Activated T-cell treated with anti-CD3 and anti-CD28 coated beads, Interleukin-2, amount 50 U/mL, for 4 hours (primary cell): Measurements from ENCODE around the gene GRIN2D. TPM values are rescaled to one million over a fixed set of nuclear protein-coding genes. Genes with fewer than 3 reads are reported as not detected.

ENCODE experiments used
- ATAC-seq, 2 donors: fragments of 200-7000 bp; cut with Tn5 transposase; one replicate each; pipeline ENCODE4 v1.10.0; 2021
- DNase-seq: peaks from one replicate; pipeline ENCODE4 v3.0.0-alpha.2; 2020
- H3K27me3 Mint-ChIP-seq: one replicate; pipeline ENCODE4 v1.8.0; 2021; ENCODE audit warnings: low read depth, mixed read lengths
- H3K36me3 Mint-ChIP-seq: one replicate; pipeline ENCODE4 v1.8.0; 2022; ENCODE audit warnings: mixed read lengths; ENCODE audit not compliant: insufficient read depth
- H3K4me1 Mint-ChIP-seq: one replicate; pipeline ENCODE4 v1.8.0; 2021; ENCODE audit warnings: low read depth, mixed read lengths
- H3K4me3 Mint-ChIP-seq: one replicate; pipeline ENCODE4 v1.8.0; 2021; ENCODE audit warnings: mild to moderate bottlenecking, moderate library complexity, mixed read lengths
- H3K9me3 Mint-ChIP-seq: one replicate; pipeline ENCODE4 v1.8.0; 2021; ENCODE audit warnings: mixed read lengths
- total RNA-seq, 3 donors: library from RNA; stranded (reverse); gene quantifications; one replicate each; pipeline ENCODE4 v1.2.1, GENCODE V29; 2021

The GRIN2D gene
- total RNA-seq, 3 donors from 2014 or later = 0.11 to 0.14 (median 0.13) TPM

GRCh38 chr19:48421548-48421947 lies 28.1 kb downstream of the GRIN2D start:
- Mint-ChIP-seq H3K9me3 (no peaks in the 10 kb centered on the region), H3K27me3 (peaks cover 4% of the 10 kb centered on the region), H3K4me1 (peaks cover 14% of the 10 kb centered on the region), H3K4me3 (no peak overlapping the region), H3K36me3 (no peaks in the 10 kb centered on the region)
- ATAC-seq (no peak), DNase-seq (no peak)

GRCh38 chr19:48424694-48425219 lies 31.3 kb downstream of the GRIN2D start:
- Mint-ChIP-seq H3K4me1 (peaks cover 5% of the 10 kb centered on the region), H3K4me3 (peak overlapping the region; percentile 24), H3K27me3 (no peaks in the 10 kb centered on the region), H3K9me3 (no peaks in the 10 kb centered on the region), H3K36me3 (no peaks in the 10 kb centered on the region)
- no peak for ATAC-seq
- no peak for DNase-seq

- no peaks in the 10 kb centered on the region for H3K27me3 Mint-ChIP-seq
- H3K4me1 Mint-ChIP-seq = peaks cover 5% of the 10 kb centered on the region
- H3K9me3 Mint-ChIP-seq = no peaks in the 10 kb centered on the region
- DNase-seq (no peak), ATAC-seq (no peak)
- no peak overlapping the region for H3K4me3 Mint-ChIP-seq
- no peaks in the 10 kb centered on the region for H3K36me3 Mint-ChIP-seq
These were observed 35.2 kb downstream of the GRIN2D start for GRCh38 chr19:48428670-48429069.

- H3K9me3 Mint-ChIP-seq = no peaks in the 10 kb centered on the region
- no peak overlapping the region for H3K4me3 Mint-ChIP-seq
- no peak for ATAC-seq
- no peaks in the 10 kb centered on the region for H3K4me1 Mint-ChIP-seq
- peaks cover 21% of the 10 kb centered on the region for H3K27me3 Mint-ChIP-seq
- no peak for DNase-seq
- no peaks in the 10 kb centered on the region for H3K36me3 Mint-ChIP-seq
These were observed 39.9 kb downstream of the GRIN2D start for GRCh38 chr19:48433337-48433736.

- Mint-ChIP-seq H3K4me3 (no peak overlapping the region), H3K4me1 (no peaks in the 10 kb centered on the region), H3K27me3 (peaks cover 24% of the 10 kb centered on the region), H3K9me3 (no peaks in the 10 kb centered on the region), H3K36me3 (no peaks in the 10 kb centered on the region)
- ATAC-seq (no peak), DNase-seq (no peak)
These were observed 43.1 kb downstream of the GRIN2D start for GRCh38 chr19:48436586-48436985.

- DNase-seq (no peak), ATAC-seq (no peak)
- Mint-ChIP-seq H3K4me1 (peaks cover 22% of the 10 kb centered on the region), H3K27me3 (peaks cover 31% of the 10 kb centered on the region), H3K9me3 (no peaks in the 10 kb centered on the region), H3K36me3 (peaks cover 1% of the 10 kb centered on the region), H3K4me3 (peak overlapping the region; percentile 47)
These were observed 48.0 kb downstream of the GRIN2D start for GRCh38 chr19:48441360-48442050.

- Mint-ChIP-seq H3K4me3 (peak overlapping the region; percentile 47), H3K9me3 (no peaks in the 10 kb centered on the region), H3K27me3 (peaks cover 28% of the 10 kb centered on the region), H3K36me3 (peaks cover 3% of the 10 kb centered on the region), H3K4me1 (peaks cover 25% of the 10 kb centered on the region)
- DNase-seq (no peak), ATAC-seq (no peak)
These were observed 48.9 kb downstream of the GRIN2D start for GRCh38 chr19:48442116-48443035.

GRCh38 chr19:48443256-48443655 lies 49.8 kb downstream of the GRIN2D start:
- Mint-ChIP-seq H3K9me3 (no peaks in the 10 kb centered on the region), H3K4me3 (no peak overlapping the region), H3K27me3 (peaks cover 21% of the 10 kb centered on the region), H3K4me1 (peaks cover 31% of the 10 kb centered on the region), H3K36me3 (peaks cover 12% of the 10 kb centered on the region)
- DNase-seq = no peak
- ATAC-seq = no peak

Other genes starting within 250 kb of the GRIN2D start
- gene LIG1, start 223.3 kb upstream of the GRIN2D start, total RNA-seq = 100 to 1,000 TPM in 2 of 3 donors, 10 to 100 TPM in 1; 77.5 to 103 (median 102) TPM
- gene ZSWIM9, start 223.0 kb upstream of the GRIN2D start, total RNA-seq = 1 to 10 TPM; 6.0 to 6.7 (median 6.5) TPM
- 10 to 100 TPM; 47.6 to 55.1 (median 51.3) TPM for gene CARD8, start 137.8 kb upstream of the GRIN2D start, total RNA-seq
- gene ZNF114, start 123.6 kb upstream of the GRIN2D start, total RNA-seq = under 1 TPM in 2 of 3 donors, not detected in 1; 0.10 to 0.18 TPM
- 100 to 1,000 TPM; 187 to 207 (median 196) TPM for gene EMP3, start 68.1 kb upstream of the GRIN2D start, total RNA-seq
- gene TMEM143, start 29.7 kb upstream of the GRIN2D start, total RNA-seq = 1 to 10 TPM; 5.2 to 6.4 (median 5.6) TPM
- gene SYNGR4, start 29.3 kb upstream of the GRIN2D start, total RNA-seq = not detected
- 10 to 100 TPM; 58.6 to 63.8 (median 61.3) TPM for gene KDELR1, start 2.1 kb upstream of the GRIN2D start, total RNA-seq
- 100 to 1,000 TPM; 175 to 192 (median 187) TPM for gene GRWD1, start 52.3 kb downstream of the GRIN2D start, total RNA-seq
- 1 to 10 TPM; 3.1 to 3.3 (median 3.3) TPM for gene KCNJ14, start 61.9 kb downstream of the GRIN2D start, total RNA-seq
- gene CYTH2, start 75.7 kb downstream of the GRIN2D start, total RNA-seq = 10 to 100 TPM; 30.7 to 36.2 (median 31.5) TPM
- 1 to 10 TPM; 1.8 to 2.6 (median 2.0) TPM for gene LMTK3, start 118.2 kb downstream of the GRIN2D start, total RNA-seq
- not detected for gene SULT2B1, start 158.5 kb downstream of the GRIN2D start, total RNA-seq
- not detected for gene SPACA4, start 213.1 kb downstream of the GRIN2D start, total RNA-seq
- 10 to 100 TPM; 11.3 to 15.7 (median 13.1) TPM for gene FAM83E, start 221.4 kb downstream of the GRIN2D start, total RNA-seq
- gene RPL18, start 225.5 kb downstream of the GRIN2D start, total RNA-seq = 1,000 to 10,000 TPM; 2,406 to 2,595 (median 2,478) TPM
- 10 to 100 TPM; 39.8 to 43.1 (median 40.6) TPM for gene SPHK2, start 225.8 kb downstream of the GRIN2D start, total RNA-seq
- gene DBP, start 243.7 kb downstream of the GRIN2D start, total RNA-seq = 10 to 100 TPM in 2 of 3 donors, 1 to 10 TPM in 1; 6.7 to 12.3 (median 11.2) TPM